Prostate gland (tissue), 2 donors: ENCODE measurements around the gene RHBDD1. TPM values are rescaled to one million over a fixed set of nuclear protein-coding genes. Genes with fewer than 3 reads are reported as not detected.

Experiments used
- DNase-seq: peaks from one replicate; pipeline ENCODE4 v3.0.0-alpha.2; 2019; ENCODE audit warnings: low spot score
- H3K27ac ChIP-seq, 2 donors: fragments of 200-600 bp; sonication (generic); 2 replicates each; pipeline ENCODE4 v1.5.1; 2017 to 2019
- H3K27me3 ChIP-seq: fragments of 200-600 bp; sonication (generic); replicated peaks from 2 replicates; pipeline ENCODE4 v1.5.1; 2019; ENCODE audit not compliant: insufficient read depth
- H3K36me3 ChIP-seq, 2 donors: fragments of 200-600 bp; sonication (generic); 1 replicate in 1 of 2; 2 replicates in 1 of 2; pipeline versions ENCODE4 v1.5.1 to v1.8.1; 2017 to 2019
- H3K4me1 ChIP-seq: fragments of 200-600 bp; sonication (generic); replicated peaks from 2 replicates; pipeline ENCODE4 v1.5.1; 2019
- H3K4me3 ChIP-seq, 2 donors: fragments of 200-600 bp; sonication (generic); 2 replicates each; pipeline ENCODE4 v1.5.1; 2017 to 2019
- H3K9me3 ChIP-seq: fragments of 200-600 bp; sonication (generic); 2 replicates; pipeline ENCODE4 v1.5.1; 2017
- CTCF ChIP-seq, 4 experiments: fragments of 200-600 bp in 2 of 4; fragments of 450-650 bp in 2 of 4; sonication (generic) in 2 of 4; IDR thresholded peaks; 1 replicate in 3 of 4; 2 replicates in 1 of 4; pipeline ENCODE4 v1.5.1; 2016 to 2019; ENCODE audit warnings: antibody characterized with exemption in 4 of 4, mild to moderate bottlenecking in 2 of 4, moderate library complexity in 2 of 4
- POLR2A ChIP-seq: fragments of 450-650 bp; IDR thresholded peaks from one replicate; pipeline ENCODE4 v1.6.1; 2016; ENCODE audit warnings: antibody characterized with exemption, mild to moderate bottlenecking
- POLR2AphosphoS5 ChIP-seq: sonication (generic); formaldehyde crosslinking; IDR thresholded peaks from one replicate; pipeline ENCODE4 v1.6.1; 2017; ENCODE audit warnings: antibody characterized with exemption
- WGBS: methylation state at CpG from one replicate; pipeline ENCODE4 v1.1.5; 2018; 5-methylcytosine and 5-hydroxymethylcytosine counted together
- intact Hi-C: fragments of 100-400 bp; cut with DNase I; formaldehyde crosslinking; loops from one replicate; pipeline ENCODE4 v1.14.2; 2022
- total RNA-seq, 2 donors: library from RNA; depleted of rRNA; stranded (reverse); fragments of >200 nt; gene quantifications; one replicate each; pipeline ENCODE4 v1.1.0, GENCODE V29; 2016

The RHBDD1 gene
- total RNA-seq, 2 donors from 2014 or later = 16.5 to 33.5 TPM

GRCh38 chr2:226884166-226884565 is 48.3 kb downstream of the RHBDD1 start:
- H3K27me3 ChIP-seq = no peaks in the 10 kb centered on the region
- no peak overlapping the region for H3K4me3 ChIP-seq
- DNase-seq = no peak
- H3K36me3 ChIP-seq = no peaks in the 10 kb centered on the region
- no peaks in the 10 kb centered on the region for H3K4me1 ChIP-seq
- TF ChIP-seq POLR2AphosphoS5 = no peak
- no peak for TF ChIP-seq POLR2A
- TF ChIP-seq CTCF (IDR thresholded peaks at IDR 0.05) = no peak
- H3K9me3 ChIP-seq = no peaks in the 10 kb centered on the region
- H3K27ac ChIP-seq = no peak overlapping the region
- intact Hi-C loops = no loop called here

GRCh38 chr2:226885769-226886435 is 50.0 kb downstream of the RHBDD1 start:
- no peaks in the 10 kb centered on the region for H3K9me3 ChIP-seq
- no peaks in the 10 kb centered on the region for H3K4me1 ChIP-seq
- H3K27me3 ChIP-seq = no peaks in the 10 kb centered on the region
- WGBS = 78% methylated on average over 8 of the region's 8 CpGs
- TF ChIP-seq CTCF (IDR thresholded peaks at IDR 0.05) = no peak
- TF ChIP-seq POLR2A = no peak
- TF ChIP-seq POLR2AphosphoS5 = no peak
- H3K4me3 ChIP-seq = no peak overlapping the region
- no peak for DNase-seq
- intact Hi-C loops = no loop called here
- H3K36me3 ChIP-seq = no peaks in the 10 kb centered on the region
- H3K27ac ChIP-seq = no peak overlapping the region

DNA sequence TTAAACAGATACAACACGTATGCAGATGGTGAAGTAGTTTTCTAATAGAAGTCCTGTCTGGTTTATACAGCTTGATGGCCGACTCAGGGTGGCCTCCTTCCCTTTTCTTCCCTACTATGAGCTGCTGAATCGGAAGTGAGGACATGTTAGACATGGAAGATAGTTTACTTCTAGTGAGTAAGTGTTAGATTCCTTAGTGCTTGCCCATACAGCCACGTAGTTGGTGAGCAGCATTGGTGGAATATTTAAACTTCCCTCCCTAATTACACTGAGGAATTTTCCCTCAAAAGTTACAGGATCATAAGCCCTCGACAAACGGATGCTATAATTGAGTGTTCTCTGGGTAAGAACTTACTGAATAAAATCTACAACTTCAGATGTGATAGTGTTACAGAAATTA is 52.1 kb downstream of the RHBDD1 start:
- H3K4me3 ChIP-seq = no peak overlapping the region
- no peaks in the 10 kb centered on the region for H3K9me3 ChIP-seq
- 80% methylated on average over 6 of the region's 6 CpGs for WGBS
- intact Hi-C loops = no loop called here
- TF ChIP-seq POLR2AphosphoS5 = no peak
- no peak for TF ChIP-seq CTCF (IDR thresholded peaks at IDR 0.05)
- no peak for TF ChIP-seq POLR2A
- no peak overlapping the region for H3K27ac ChIP-seq
- no peak for DNase-seq
- H3K36me3 ChIP-seq = no peaks in the 10 kb centered on the region
- no peaks in the 10 kb centered on the region for H3K27me3 ChIP-seq
- H3K4me1 ChIP-seq = no peaks in the 10 kb centered on the region

DNA sequence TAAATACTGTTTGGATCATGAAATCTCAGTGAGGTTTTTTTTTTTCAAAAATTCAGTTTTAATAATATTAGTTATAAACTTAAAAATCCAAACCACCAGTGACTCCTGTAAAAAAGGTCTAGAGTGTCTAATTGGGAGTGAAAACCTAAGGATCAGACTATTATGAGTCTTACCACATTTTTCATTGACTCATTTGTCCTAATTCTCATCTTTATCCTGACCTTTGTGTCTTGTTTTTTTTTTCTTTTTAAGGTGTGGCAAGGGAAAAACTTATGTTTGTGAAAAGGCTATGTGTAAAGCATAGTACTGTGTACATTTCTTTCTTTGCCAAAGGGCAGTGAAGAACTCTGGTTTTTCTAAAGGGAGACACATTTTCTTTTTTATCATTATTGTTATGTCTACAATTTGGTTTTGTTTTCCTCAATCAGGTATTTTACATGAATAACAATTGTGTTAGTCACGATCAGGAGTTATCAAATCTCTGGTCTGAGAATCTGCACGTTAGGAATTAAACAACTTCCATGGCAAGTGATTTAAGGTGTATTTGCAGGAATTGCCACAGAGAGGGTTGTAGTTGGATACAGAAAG is 52.6 kb downstream of the RHBDD1 start:
- H3K27ac ChIP-seq = no peak overlapping the region
- H3K27me3 ChIP-seq = no peaks in the 10 kb centered on the region
- H3K4me3 ChIP-seq = no peak overlapping the region
- no peaks in the 10 kb centered on the region for H3K36me3 ChIP-seq
- no peaks in the 10 kb centered on the region for H3K9me3 ChIP-seq
- 85% methylated on average over 2 of the region's 2 CpGs for whole genome bisulfite sequencing
- TF ChIP-seq POLR2AphosphoS5 = no peak
- no peak for TF ChIP-seq CTCF (IDR thresholded peaks at IDR 0.05)
- TF ChIP-seq POLR2A = no peak
- DNase-seq = no peak
- no peaks in the 10 kb centered on the region for H3K4me1 ChIP-seq
- intact Hi-C loops = no loop called here

- Histone ChIP-seq H3K27me3 (no peaks in the 10 kb centered on the region), H3K9me3 (no peaks in the 10 kb centered on the region), H3K4me3 (no peak overlapping the region), H3K27ac (no peak overlapping the region), H3K4me1 (no peaks in the 10 kb centered on the region), H3K36me3 (no peaks in the 10 kb centered on the region)
- WGBS = 71% methylated on average over 4 of the region's 4 CpGs
- intact Hi-C loops = no loop called here
- no peak for DNase-seq
- TF ChIP-seq CTCF (IDR thresholded peaks at IDR 0.05) = no peak
- no peak for TF ChIP-seq POLR2AphosphoS5
- TF ChIP-seq POLR2A = no peak
Observed at GRCh38 chr2:226888971-226889370, 53.1 kb downstream of the RHBDD1 start.
